ENCODE results near the gene SLC1A4.

DNA sequence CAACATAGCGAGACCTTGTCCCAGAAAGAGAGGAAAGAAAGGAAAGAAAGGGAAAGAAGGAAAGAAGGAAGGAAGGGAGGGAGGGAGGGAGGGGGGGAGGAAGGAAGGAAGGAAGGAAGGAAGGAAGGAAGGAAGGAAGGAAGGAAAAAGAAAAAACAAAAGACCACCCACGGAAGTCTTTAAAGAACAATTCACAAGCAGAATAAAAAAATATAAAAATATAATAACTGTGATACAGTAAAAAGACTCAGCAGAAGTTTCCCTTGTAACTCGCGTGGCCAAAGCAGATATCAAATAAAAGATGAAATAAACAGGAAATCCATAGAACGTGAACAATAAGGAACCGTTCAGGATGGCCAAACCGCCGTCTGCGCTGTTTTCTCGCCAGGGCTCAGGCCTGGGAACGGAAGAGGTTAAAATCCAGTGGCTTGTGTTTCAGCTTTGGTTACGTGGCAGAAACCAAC lies 1.2 kb upstream of the SLC1A4 start:
- TF ChIP-seq GATA2 (CRISPR knock-in tag; IDR thresholded peaks at IDR 0.05): no peak
- no peak for TF ChIP-seq CTCF (IDR thresholded peaks at IDR 0.05)
- no peak; the same call in 1 of the 2 replicates for TF ChIP-seq POLR2AphosphoS5 (IDR thresholded peaks at IDR 0.05; ENCODE audit: low read depth, low read length)
- TF ChIP-seq EP300 (IDR thresholded peaks at IDR 0.05; ENCODE audit: borderline replicate concordance in 1 of 2, low read depth in 1 of 2, low read length in 1 of 2): no peak
- TF ChIP-seq ELF1 (IDR thresholded peaks at IDR 0.05): no peak
- TF ChIP-seq TCF12 (IDR thresholded peaks at IDR 0.05): no peak
- TF ChIP-seq USF1 (IDR thresholded peaks at IDR 0.05; ENCODE audit: borderline replicate concordance, low read depth): no peak
- no peak for TF ChIP-seq RCOR1 (IDR thresholded peaks at IDR 0.05; ENCODE audit: low read length)
- TF ChIP-seq JUND (IDR thresholded peaks at IDR 0.05): no peak
- TF ChIP-seq, protein P1, sequence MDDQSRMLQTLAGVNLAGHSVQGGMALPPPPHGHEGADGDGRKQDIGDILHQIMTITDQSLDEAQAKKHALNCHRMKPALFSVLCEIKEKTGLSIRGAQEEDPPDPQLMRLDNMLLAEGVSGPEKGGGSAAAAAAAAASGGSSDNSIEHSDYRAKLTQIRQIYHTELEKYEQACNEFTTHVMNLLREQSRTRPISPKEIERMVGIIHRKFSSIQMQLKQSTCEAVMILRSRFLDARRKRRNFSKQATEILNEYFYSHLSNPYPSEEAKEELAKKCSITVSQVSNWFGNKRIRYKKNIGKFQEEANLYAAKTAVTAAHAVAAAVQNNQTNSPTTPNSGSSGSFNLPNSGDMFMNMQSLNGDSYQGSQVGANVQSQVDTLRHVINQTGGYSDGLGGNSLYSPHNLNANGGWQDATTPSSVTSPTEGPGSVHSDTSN (IDR thresholded peaks at IDR 0.05): no peak
- TF ChIP-seq FOXJ3 (CRISPR knock-in tag; IDR thresholded peaks at IDR 0.05): no peak
- no peak for TF ChIP-seq FOXM1 (IDR thresholded peaks at IDR 0.05; ENCODE audit: low read depth)

All from SK-N-SH (cell line).